HUES48 (cell line): ENCODE results near the gene FBRS.
"Not testable (repeated sequence)": the region's sequence is repeated elsewhere in the genome, so short reads cannot be mapped to it uniquely, and the experiment has no call there.

ENCODE experiments used
- H3K27ac ChIP-seq: one replicate; pipeline ENCODE4 v1.7.0; 2013; ENCODE audit warnings: low read depth, low read length, inconsistent platforms
- H3K27me3 ChIP-seq: 2 replicates; pipeline ENCODE4 v1.6.1; 2013; ENCODE audit warnings: mild to moderate bottlenecking, low read length; ENCODE audit not compliant: control insufficient read depth, insufficient read depth
- H3K36me3 ChIP-seq: 2 replicates; pipeline ENCODE4 v1.6.1; 2013; ENCODE audit warnings: low read length; ENCODE audit not compliant: control insufficient read depth, insufficient read depth
- H3K4me1 ChIP-seq: 2 replicates; pipeline ENCODE4 v1.6.1; 2013; ENCODE audit warnings: mild to moderate bottlenecking, low read length; ENCODE audit not compliant: control insufficient read depth, insufficient read depth
- H3K4me3 ChIP-seq: 2 replicates; pipeline ENCODE4 v1.5.1; 2013; ENCODE audit warnings: mild to moderate bottlenecking, low read depth, low read length
- H3K9ac ChIP-seq: 2 replicates; pipeline ENCODE4 v1.6.1; 2013; ENCODE audit warnings: mild to moderate bottlenecking, low read depth, low read length, moderate library complexity
- H3K9me3 ChIP-seq: 2 replicates; pipeline ENCODE4 v1.6.1; 2013; ENCODE audit warnings: low read length; ENCODE audit not compliant: control insufficient read depth, insufficient read depth

The FBRS gene

DNA sequence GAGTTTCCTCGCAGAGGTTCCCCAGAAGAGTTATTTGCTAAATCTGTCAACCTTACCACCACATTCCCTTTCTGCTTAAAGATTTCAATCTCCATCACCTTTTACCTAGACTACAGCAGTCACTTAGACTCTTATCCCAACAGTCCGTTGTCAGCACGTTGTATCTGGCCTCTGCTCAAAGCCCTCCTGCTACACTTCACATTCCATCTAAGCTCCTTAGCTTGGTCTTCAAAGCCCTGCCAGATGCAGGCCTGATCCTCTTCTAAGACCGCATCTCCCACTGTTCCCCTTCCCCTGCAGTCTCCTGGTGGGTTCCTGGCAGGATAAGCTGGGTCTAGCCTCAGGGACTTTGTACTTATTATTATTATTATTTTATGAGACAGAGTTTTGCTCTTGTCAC is 30.5 kb downstream of the FBRS start:
- Histone ChIP-seq H3K4me3 (no peak overlapping the region), H3K4me1 (peaks cover 12% of the 10 kb centered on the region), H3K27ac (no peak overlapping the region), H3K9ac (no peak overlapping the region), H3K27me3 (peaks cover 100% of the 10 kb centered on the region), H3K9me3 (no peaks in the 10 kb centered on the region), H3K36me3 (no peaks in the 10 kb centered on the region)

DNA sequence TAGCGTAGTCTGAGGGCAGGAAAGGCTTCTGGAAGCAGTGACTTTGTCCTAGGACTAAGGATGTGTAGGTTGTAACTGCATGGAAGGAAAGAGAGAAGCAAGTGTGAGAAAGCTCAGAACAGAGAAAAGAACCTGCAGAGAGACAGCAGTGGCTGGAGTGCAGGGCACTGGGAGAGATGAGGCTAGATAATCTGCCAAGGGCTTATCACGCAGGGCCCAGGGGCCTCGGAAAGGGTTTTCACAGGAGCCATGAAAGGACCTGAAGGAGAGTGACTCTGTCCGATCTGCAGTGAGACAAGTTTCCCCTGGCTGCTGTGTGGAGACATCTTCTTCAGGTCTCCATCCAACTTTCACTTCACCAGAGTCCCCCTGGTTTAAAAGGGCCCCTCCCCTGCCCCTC is 33.7 kb downstream of the FBRS start:
- H3K9ac ChIP-seq, result no peak overlapping the region
- H3K9me3 ChIP-seq, result no peaks in the 10 kb centered on the region
- peaks cover 98% of the 10 kb centered on the region for H3K27me3 ChIP-seq
- H3K36me3 ChIP-seq, result no peaks in the 10 kb centered on the region
- no peak overlapping the region for H3K27ac ChIP-seq
- no peak overlapping the region for H3K4me3 ChIP-seq
- peaks cover 12% of the 10 kb centered on the region for H3K4me1 ChIP-seq

DNA sequence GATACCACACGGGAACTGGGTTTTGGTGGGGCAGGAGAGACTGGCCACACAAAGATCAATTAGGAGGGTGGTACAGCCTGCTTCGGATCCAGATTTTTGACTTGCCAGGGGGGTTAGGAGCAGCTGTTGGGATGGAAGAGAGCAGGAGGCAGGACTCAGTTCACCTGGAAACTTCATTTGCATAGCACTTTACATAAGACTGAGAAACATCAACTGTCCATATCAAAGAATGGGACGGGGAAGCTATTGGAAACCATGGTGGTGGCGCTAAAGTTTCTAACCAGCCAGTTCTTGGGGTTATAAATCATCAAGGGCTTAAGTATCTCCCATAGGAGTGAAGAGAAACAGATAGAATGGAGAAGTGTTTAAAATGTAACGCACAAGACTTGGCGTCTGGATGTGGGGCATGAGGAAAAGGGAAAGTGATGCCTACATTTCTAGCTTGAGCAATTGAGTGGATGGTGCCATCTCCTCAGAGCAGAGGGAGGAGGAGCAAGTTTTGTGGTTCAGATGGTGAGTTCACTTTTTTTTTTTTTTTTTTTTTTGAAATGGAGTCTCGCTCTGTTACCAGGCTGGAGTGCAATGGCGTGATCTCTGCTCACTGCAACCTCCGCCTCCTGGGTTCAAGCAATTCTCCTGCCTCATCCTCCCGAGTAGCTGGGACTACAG is 34.3 kb downstream of the FBRS start:
- no peak overlapping the region for H3K27ac ChIP-seq
- no peak overlapping the region for H3K4me3 ChIP-seq
- H3K27me3 ChIP-seq, result peaks cover 98% of the 10 kb centered on the region
- H3K36me3 ChIP-seq, result no peaks in the 10 kb centered on the region
- no peaks in the 10 kb centered on the region for H3K9me3 ChIP-seq
- no peak overlapping the region for H3K9ac ChIP-seq
- peaks cover 14% of the 10 kb centered on the region for H3K4me1 ChIP-seq

DNA sequence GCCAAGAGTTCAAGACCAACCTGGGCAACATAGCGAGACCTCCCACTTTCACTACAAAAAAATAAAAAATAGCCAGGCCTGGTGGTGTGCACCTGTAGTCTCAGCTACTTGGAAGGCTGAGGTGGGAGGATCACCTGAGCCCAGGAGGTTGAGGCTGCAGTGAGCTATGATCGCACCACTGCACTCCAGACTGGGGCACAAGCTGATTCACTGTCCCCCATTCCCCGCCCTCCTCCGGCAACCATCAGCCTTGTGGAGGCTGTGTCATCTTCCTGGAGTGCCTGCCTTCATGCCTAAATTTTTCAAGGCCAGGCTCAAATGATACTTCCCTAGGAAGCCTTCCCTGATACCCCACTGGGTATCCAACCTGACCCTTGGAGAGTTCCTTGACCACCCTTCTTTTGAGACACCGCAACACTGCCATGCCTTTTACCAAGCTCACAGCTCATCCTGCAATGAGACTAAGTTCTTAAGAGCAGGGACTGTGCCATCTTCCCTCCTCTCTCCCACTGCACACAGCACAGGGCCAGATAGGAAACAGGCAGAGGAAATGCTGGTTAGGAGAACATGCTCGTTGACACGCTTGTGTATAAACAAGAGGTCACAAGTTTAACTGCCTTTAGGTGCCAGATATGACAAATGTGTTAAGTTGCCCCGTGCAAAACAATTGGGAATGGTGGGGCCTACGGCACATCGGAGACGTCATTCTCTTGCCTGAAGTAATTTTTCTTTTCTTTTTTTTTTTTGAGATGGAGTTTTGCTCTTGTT is 36.9 kb downstream of the FBRS start:
- Histone ChIP-seq H3K4me1 (peaks cover 17% of the 10 kb centered on the region), H3K36me3 (peaks cover 4% of the 10 kb centered on the region), H3K4me3 (no peak overlapping the region), H3K27ac (no peak overlapping the region), H3K9me3 (no peaks in the 10 kb centered on the region), H3K27me3 (peaks cover 75% of the 10 kb centered on the region), H3K9ac (no peak overlapping the region)

DNA sequence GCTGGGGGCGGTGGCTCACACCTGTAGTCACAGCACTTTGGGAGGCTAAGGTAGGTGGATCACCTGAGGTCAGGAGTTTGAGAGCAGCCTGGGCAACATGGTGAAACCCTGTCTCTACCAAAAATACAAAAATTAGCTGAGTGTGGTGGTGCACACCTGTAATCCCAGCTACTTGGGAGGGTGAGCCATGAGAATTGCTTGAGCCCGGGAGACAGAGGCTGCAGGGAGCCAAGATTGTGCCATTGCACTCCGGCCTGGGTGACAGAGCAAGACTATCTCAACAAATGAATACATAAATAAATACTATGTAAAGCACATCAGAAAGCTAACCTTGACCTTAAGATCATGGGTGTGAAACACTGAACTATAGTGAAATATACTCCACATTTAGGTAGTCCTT is 38.4 kb downstream of the FBRS start:
- peaks cover 15% of the 10 kb centered on the region for H3K4me1 ChIP-seq
- H3K36me3 ChIP-seq, result peaks cover 20% of the 10 kb centered on the region
- peaks cover 60% of the 10 kb centered on the region for H3K27me3 ChIP-seq
- H3K9ac ChIP-seq, H3K9me3 ChIP-seq, H3K27ac ChIP-seq, H3K4me3 ChIP-seq: not testable (repeated sequence)

DNA sequence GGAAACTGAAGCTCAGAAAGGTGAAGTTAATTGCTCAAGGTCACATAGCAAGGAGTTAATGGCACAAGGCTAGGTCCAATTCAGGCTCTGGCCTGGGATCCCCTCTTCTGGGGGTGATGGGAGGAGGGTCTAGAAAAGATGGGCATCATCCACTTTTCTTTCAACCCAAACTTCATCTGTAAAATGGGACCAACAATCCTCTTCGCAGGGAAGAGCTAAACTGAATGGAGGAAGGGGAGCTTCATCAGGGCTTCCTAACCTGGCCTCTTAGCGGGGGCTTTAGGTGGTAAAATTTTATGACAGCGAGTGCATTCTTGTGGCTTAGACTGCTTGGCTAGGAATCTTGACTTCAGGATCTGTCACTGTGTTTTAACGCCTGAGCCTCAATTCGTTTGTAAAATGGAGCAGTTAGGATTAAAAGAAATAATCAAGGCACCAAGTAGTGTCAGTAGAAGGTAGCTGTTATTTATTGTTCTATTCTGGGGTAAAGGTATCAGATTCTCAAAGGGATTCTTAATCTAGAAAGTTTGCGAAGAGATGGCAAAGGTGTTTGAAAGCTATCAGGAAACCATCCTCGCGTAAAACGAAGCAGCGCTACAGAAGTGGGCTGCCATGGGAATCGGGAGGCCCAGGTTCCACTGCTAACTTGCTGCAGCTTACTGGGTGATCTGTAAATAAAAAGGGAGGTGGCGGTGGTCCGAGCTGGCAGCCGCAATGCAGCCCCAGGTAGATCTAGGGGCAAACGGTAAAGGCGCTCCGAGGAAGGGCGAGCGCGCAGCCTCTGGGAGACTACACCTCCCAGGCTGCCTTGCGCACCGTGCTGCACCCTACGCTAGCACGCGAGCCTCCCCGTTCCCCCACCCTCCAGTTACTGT is 39.3 kb downstream of the FBRS start:
- Histone ChIP-seq H3K27me3 (peaks cover 51% of the 10 kb centered on the region), H3K27ac (peak overlapping the region; percentile 100), H3K4me1 (peaks cover 7% of the 10 kb centered on the region), H3K4me3 (peak overlapping the region; percentile 96), H3K36me3 (peaks cover 25% of the 10 kb centered on the region), H3K9me3 (no peaks in the 10 kb centered on the region), H3K9ac (peak overlapping the region; percentile 100)

DNA sequence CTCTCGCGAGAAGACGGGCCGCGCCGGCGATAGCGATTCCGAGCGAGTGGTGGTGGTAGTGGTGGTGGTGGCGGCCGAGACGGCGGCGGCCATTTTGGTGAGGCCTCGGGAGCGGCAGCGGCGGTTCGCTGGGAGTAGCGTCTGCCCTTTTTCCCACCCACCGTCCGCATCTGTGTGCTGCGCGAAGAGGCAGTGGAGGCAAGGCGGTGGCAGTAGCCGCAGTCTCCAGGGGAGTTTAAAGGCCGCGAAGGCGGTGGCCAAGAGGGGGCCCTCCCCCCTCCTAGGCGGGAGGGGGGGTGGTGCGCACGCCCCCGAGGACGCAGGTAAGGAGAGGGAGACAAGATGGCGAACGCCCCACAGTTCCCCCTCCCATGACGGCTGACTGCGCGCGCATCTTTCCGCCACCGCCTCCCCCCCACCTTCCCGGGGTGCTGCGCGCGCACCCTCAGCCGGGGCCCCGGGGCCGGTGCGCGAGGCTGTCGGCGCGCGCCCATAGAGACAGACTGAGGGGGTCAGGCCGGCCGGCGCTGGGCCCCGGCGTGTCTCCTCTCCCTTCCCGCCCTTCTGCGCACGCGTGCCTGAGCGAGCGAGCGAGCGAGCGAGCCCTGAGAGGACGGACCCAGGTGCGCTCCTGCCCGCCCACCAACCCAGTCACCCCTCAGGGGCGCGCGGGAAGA is 40.0 kb downstream of the FBRS start:
- H3K9me3 ChIP-seq, result no peaks in the 10 kb centered on the region
- H3K4me3 ChIP-seq, result peak overlapping the region; percentile 96
- H3K27ac ChIP-seq, result peak overlapping the region; percentile 100
- peaks cover 43% of the 10 kb centered on the region for H3K27me3 ChIP-seq
- H3K4me1 ChIP-seq, result peaks cover 5% of the 10 kb centered on the region; the same call in 1 of the 2 replicates
- peak overlapping the region; percentile 100 for H3K9ac ChIP-seq
- peaks cover 33% of the 10 kb centered on the region for H3K36me3 ChIP-seq

DNA sequence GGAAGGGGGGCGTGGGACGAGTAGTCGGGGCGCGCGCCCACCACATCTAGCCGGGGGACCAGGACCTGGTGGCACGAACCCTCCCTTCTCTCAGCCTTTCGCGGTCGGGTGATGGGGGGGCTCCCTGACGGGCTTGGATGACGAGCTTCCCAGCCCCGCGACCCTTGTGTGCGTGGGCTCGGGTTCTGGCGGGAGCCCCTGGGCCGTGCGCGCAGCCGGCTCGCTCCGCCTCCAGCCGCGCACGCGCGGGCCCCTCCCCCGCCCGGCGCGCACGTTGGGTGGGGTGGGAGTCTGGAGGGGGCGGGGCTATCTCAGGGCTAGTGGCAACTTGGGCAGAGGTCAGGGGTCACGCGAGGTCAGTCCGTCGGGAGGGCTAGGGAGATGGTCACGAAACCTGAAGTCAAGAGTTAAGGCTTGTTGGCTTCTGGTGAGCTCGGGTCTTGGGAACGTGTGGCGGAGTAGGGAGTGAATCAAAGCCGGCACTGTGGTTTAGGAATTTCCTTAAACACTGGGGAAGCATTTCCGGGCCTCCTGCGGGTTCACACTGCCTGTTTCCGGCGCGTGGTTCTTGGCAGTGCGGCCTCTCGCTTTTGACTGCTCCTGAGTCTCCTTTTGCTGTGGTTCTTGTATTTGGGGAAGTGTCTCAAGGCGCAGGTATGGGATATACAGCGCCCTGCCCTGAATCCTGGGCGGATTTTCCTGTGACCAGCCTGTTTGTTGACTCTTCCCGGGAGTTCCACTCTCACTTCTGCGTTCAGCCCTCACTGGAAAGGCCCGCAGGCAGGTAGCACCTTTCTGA is 40.8 kb downstream of the FBRS start, which contains the start of gene SRCAP:
Gene SRCAP (plus strand): TSS at position 356 of the 799 bp plus-strand sequence. CDS start 1,654 bp downstream, outside the sequence.
- Histone ChIP-seq H3K4me1 (peaks cover 5% of the 10 kb centered on the region; the same call in 1 of the 2 replicates), H3K9ac (peak within 1 kb of the TSS; percentile 100)

DNA sequence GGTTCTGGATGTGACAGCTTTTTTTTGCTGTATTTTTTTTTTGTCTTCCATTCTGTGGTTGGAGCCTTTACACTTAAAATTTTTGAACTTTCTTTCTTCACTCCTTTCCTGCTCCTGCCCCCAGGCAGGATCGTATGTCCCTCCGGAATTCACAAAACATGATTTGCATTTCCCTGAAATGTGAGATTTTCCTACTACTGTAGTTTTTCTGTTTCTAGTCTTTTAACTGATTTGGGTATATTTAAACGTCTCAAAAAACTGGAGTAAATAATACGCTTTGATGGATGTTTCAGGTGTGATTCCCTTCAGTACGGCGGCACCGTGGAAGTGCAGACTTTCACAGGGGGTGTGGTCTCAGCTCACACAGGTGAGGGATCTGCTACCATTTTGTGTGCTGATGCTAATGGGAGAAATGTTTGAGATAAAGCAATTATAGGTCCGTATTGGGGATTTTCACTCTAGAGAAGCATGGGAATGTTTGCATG is 41.4 kb downstream of the FBRS start:
- Histone ChIP-seq H3K9ac (peak overlapping the region; percentile 45; the same call in 1 of the 2 replicates), H3K4me3 (peak overlapping the region; percentile 96), H3K9me3 (no peaks in the 10 kb centered on the region), H3K27me3 (peaks cover 29% of the 10 kb centered on the region), H3K36me3 (peaks cover 46% of the 10 kb centered on the region), H3K4me1 (peaks cover 5% of the 10 kb centered on the region; the same call in 1 of the 2 replicates), H3K27ac (peak overlapping the region; percentile 100)

More for the DNA sequence above, 40.8 kb downstream of the FBRS start, which contains the start of gene SRCAP:
- H3K36me3 ChIP-seq, result peaks cover 39% of the 10 kb centered on the region
- peak within 1 kb of the TSS; percentile 96 for H3K4me3 ChIP-seq
- no peaks in the 10 kb centered on the region for H3K9me3 ChIP-seq
- H3K27ac ChIP-seq, result peak within 1 kb of the TSS; percentile 100
- peaks cover 36% of the 10 kb centered on the region for H3K27me3 ChIP-seq
